Gastrocnemius medialis (tissue), 4 donors: ENCODE data around the gene FAM193B.

Experiments
- CTCF ChIP-seq, 5 experiments: fragments of 450-650 bp in 3 of 5; fragments of 200-600 bp in 2 of 5; sonication (generic) in 2 of 5; IDR thresholded peaks in 4 of 5; conservative IDR thresholded peaks in 1 of 5; 1 replicate in 4 of 5; 2 replicates in 1 of 5; pipeline ENCODE4 v1.5.1; 2016 to 2019; ENCODE audit warnings: antibody characterized with exemption in 5 of 5, mild to moderate bottlenecking in 3 of 5, moderate library complexity in 3 of 5
- POLR2A ChIP-seq, 2 donors: fragments of 450-650 bp; IDR thresholded peaks; one replicate each; pipeline ENCODE4 v1.6.1; 2017; ENCODE audit warnings: antibody characterized with exemption in 2 of 2, mild to moderate bottlenecking in 2 of 2, moderate library complexity in 2 of 2

GRCh38 chr5:177554474-177555111 lies at the start of gene FAM193B:
- TF ChIP-seq CTCF (IDR thresholded peaks at IDR 0.05 in 4 of 5, conservative IDR thresholded peaks at IDR 0.05 in 1 of 5) (peak in 3 of 5 experiments; percentile 6 to 32 (median 11)), POLR2A (IDR thresholded peaks at IDR 0.05) (peak; percentile 36 to 58)
